CD4-positive, CD25-positive, alpha-beta regulatory T cell (primary cell): Measurements from ENCODE around the gene CST6. TPM values are rescaled to one million over a fixed set of nuclear protein-coding genes. Genes with fewer than 3 reads are reported as not detected.

ENCODE experiments used
- ATAC-seq, 2 donors: fragments of 150-1000 bp; cut with Tn5 transposase; one replicate each; pipeline ENCODE4 v1.10.0; 2021; ENCODE audit warnings: low read depth in 2 of 2, moderate number of reproducible peaks in 2 of 2, moderate library complexity in 1 of 2
- DNase-seq, 3 donors: peaks; one replicate each; pipeline versions ENCODE4 v3.0.0 to v3.0.0-alpha.2; 2012 to 2022; ENCODE audit warnings: mixed read lengths in 1 of 3
- H3K27ac ChIP-seq: one replicate; pipeline ENCODE4 v1.7.0; 2013; ENCODE audit warnings: mild to moderate bottlenecking, low read length; ENCODE audit not compliant: insufficient read depth, poor library complexity, severe bottlenecking
- H3K27me3 ChIP-seq: one replicate; pipeline ENCODE4 v1.7.0; 2013; ENCODE audit warnings: low read length; ENCODE audit not compliant: control insufficient read depth, insufficient read depth
- H3K36me3 ChIP-seq: one replicate; pipeline ENCODE4 v1.7.0; 2013; ENCODE audit warnings: mild to moderate bottlenecking, low read length, moderate library complexity; ENCODE audit not compliant: control insufficient read depth, insufficient read depth
- H3K4me1 ChIP-seq: 2 replicates; pipeline ENCODE4 v1.7.0; 2013; ENCODE audit warnings: mild to moderate bottlenecking, low read length; ENCODE audit not compliant: insufficient read depth, control insufficient read depth, poor library complexity, severe bottlenecking
- H3K4me3 ChIP-seq: one replicate; pipeline ENCODE4 v1.7.0; 2013; ENCODE audit warnings: low read depth, mild to moderate bottlenecking, low read length, moderate library complexity
- H3K9me3 ChIP-seq, 2 experiments: 1 replicate in 1 of 2; 2 replicates in 1 of 2; pipeline ENCODE4 v1.7.0; 2013; ENCODE audit warnings: low read length in 2 of 2, mild to moderate bottlenecking in 1 of 2, moderate library complexity in 1 of 2; ENCODE audit not compliant: control insufficient read depth in 2 of 2
- H3K27ac Mint-ChIP-seq, 3 donors: one replicate each; pipeline ENCODE4 v1.8.0; 2020 to 2022; ENCODE audit warnings: mild to moderate bottlenecking in 3 of 3, mixed read lengths in 3 of 3, moderate library complexity in 2 of 3
- H3K27me3 Mint-ChIP-seq: one replicate; pipeline ENCODE4 v1.8.0; 2022; ENCODE audit warnings: mild to moderate bottlenecking, mixed read lengths
- H3K36me3 Mint-ChIP-seq: one replicate; pipeline ENCODE4 v1.8.0; 2020; ENCODE audit warnings: mixed read lengths
- H3K4me1 Mint-ChIP-seq, 4 donors: one replicate each; pipeline ENCODE4 v1.8.0; 2020 to 2022; ENCODE audit warnings: mixed read lengths in 4 of 4, mild to moderate bottlenecking in 1 of 4
- H3K4me3 Mint-ChIP-seq, 4 donors: one replicate each; pipeline ENCODE4 v1.8.0; 2020 to 2022; ENCODE audit warnings: mild to moderate bottlenecking in 4 of 4, mixed read lengths in 4 of 4, moderate library complexity in 3 of 4
- H3K9me3 Mint-ChIP-seq, 7 donors: one replicate each; pipeline ENCODE4 v1.8.0; 2020 to 2022; ENCODE audit warnings: mixed read lengths in 7 of 7, mild to moderate bottlenecking in 3 of 7, moderate library complexity in 2 of 7
- polyA plus RNA-seq, 4 donors: library from polyadenylated mRNA; unstranded; fragments of 300-500 nt; fragmentation: Illumina TruSeq; gene quantifications; one replicate each; pipeline ENCODE4 v1.2.3, GENCODE V29; 2021
- total RNA-seq: library from RNA; stranded (reverse); gene quantifications from one replicate; pipeline ENCODE4 v1.2.3, GENCODE V29; 2022

Gene CST6
- total and polyA plus RNA-seq, 5 donors from 2014 or later, result not detected

- DNase-seq (no peak), ATAC-seq (no peak)
- no peaks in the 10 kb centered on the region for H3K4me1 ChIP-seq
- H3K9me3 Mint-ChIP-seq, result peaks cover 0 to 1% (median 0%) of the 10 kb centered on the region in 7 donors
- H3K4me1 Mint-ChIP-seq, result peaks cover 0 to 17% (median 10%) of the 10 kb centered on the region in 4 donors
- H3K27ac ChIP-seq, result no peak overlapping the region
- H3K9me3 ChIP-seq, result no peaks in the 10 kb centered on the region
- H3K27me3 ChIP-seq, result no peaks in the 10 kb centered on the region
- H3K27me3 Mint-ChIP-seq, result no peaks in the 10 kb centered on the region
- H3K36me3 Mint-ChIP-seq, result peaks cover 34% of the 10 kb centered on the region
- H3K27ac Mint-ChIP-seq, result no peak overlapping the region
- H3K4me3 ChIP-seq, result no peak overlapping the region
- H3K36me3 ChIP-seq, result peaks cover 40% of the 10 kb centered on the region
- no peak overlapping the region for H3K4me3 Mint-ChIP-seq
These were observed 38.2 kb upstream of the CST6 start for GRCh38 chr11:65973439-65974110.

- peaks cover 0 to 1% (median 0%) of the 10 kb centered on the region in 7 donors for H3K9me3 Mint-ChIP-seq
- no peaks in the 10 kb centered on the region for H3K9me3 ChIP-seq
- H3K27me3 Mint-ChIP-seq, result no peaks in the 10 kb centered on the region
- no peaks in the 10 kb centered on the region for H3K27me3 ChIP-seq
- peaks cover 26% of the 10 kb centered on the region for H3K36me3 ChIP-seq
- H3K4me1 ChIP-seq, result no peaks in the 10 kb centered on the region
- H3K4me3 Mint-ChIP-seq, result peak overlapping the region in 1 of 4 donors; percentile 29
- H3K4me3 ChIP-seq, result no peak overlapping the region
- H3K27ac ChIP-seq, result no peak overlapping the region
- H3K36me3 Mint-ChIP-seq, result peaks cover 36% of the 10 kb centered on the region
- peak overlapping the region in 1 of 3 donors; percentile 88 for H3K27ac Mint-ChIP-seq
- ATAC-seq, result no peak
- H3K4me1 Mint-ChIP-seq, result peaks cover 0 to 8% (median 4%) of the 10 kb centered on the region in 4 donors
- DNase-seq, result no peak
These were observed 36.0 kb upstream of the CST6 start for GRCh38 chr11:65975771-65976170.

GRCh38 chr11:65976216-65977176 is 35.3 kb upstream of the CST6 start:
- no peak for ATAC-seq
- Histone ChIP-seq H3K4me1 (no peaks in the 10 kb centered on the region), H3K27ac (no peak overlapping the region), H3K4me3 (no peak overlapping the region), H3K36me3 (peaks cover 26% of the 10 kb centered on the region), H3K27me3 (no peaks in the 10 kb centered on the region), H3K9me3 (no peaks in the 10 kb centered on the region)
- H3K4me1 Mint-ChIP-seq, result peaks cover 0 to 8% (median 4%) of the 10 kb centered on the region in 4 donors
- H3K9me3 Mint-ChIP-seq, result peaks cover 0 to 1% (median 0%) of the 10 kb centered on the region in 7 donors
- H3K27ac Mint-ChIP-seq, result peak overlapping the region in 2 of 3 donors; percentile 46 to 88
- DNase-seq, result no peak
- peaks cover 36% of the 10 kb centered on the region for H3K36me3 Mint-ChIP-seq
- H3K27me3 Mint-ChIP-seq, result no peaks in the 10 kb centered on the region
- H3K4me3 Mint-ChIP-seq, result peak overlapping the region in 2 of 4 donors; percentile 11 to 29

DNA sequence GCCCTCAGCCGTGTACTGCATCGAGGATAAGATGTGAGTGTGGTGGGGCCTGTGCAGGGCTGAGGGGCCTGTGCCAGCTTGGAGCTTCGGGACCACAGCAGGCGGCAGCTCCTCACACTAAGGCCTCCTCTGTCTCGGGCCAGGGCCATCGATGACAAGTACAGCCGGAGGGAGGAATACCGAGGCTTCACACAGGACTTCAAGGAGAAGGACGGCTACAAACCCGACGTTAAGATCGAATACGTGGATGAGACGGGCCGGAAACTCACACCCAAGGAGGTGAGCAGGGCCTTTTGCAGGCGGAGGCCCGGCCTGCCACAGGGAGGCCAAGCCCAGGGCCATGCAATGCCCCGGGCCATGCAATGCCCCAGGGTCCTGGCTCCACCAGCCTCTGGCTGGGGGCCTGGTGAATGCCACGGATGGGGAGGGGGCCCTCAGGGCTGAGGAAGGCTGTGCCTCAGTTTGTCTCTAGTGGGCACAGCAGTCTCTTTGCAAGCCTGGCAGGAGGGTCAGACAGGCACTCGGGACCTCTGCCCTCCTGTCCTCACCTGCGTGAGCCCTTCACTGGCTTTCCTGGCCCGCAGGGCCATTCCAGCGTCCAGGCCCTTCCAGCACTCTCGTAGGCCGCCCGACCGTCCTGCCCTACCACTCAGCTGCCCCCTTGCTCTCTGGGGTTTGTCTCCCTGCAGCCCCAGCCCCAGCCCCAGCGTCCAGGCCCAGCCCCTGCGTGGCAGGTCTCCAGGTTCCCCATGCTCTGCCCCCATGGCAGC is 34.0 kb upstream of the CST6 start:
- H3K36me3 ChIP-seq, result peaks cover 26% of the 10 kb centered on the region

DNA sequence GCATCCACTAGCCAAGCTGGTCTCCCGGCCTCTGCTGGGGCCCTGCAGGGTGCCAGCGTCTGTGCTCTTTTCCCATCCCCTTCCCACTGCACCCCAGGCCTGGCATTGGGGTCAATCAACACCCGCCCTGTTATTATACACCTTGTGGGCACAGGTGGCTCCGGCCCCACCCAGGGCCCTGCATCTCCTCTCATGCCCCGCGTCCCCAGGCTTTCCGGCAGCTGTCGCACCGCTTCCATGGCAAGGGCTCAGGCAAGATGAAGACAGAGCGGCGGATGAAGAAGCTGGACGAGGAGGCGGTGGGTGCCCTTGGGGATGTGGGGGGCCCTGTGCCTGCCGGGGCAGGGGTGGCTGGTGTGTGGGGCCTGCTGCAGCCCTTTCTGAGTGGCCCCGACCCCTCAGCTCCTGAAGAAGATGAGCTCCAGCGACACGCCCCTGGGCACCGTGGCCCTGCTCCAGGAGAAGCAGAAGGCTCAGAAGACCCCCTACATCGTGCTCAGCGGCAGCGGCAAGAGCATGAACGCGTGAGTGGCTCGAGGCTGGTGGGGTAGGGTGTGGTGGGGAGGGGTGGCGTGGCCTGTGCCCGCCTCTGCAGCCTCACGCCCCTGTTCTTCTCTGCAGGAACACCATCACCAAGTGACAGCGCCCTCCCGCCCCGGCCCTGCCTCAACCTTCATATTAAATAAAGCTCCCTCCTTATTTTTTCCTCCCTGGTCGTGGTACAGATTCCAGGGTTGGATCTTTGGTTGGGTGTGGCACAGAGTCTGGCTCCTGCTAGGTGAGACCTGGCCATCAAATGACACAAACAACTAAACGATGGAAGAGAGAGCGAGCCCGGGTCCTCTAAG is 33.2 kb upstream of the CST6 start:
- H3K4me3 ChIP-seq, result no peak overlapping the region
- no peaks in the 10 kb centered on the region for H3K4me1 ChIP-seq
- Mint-ChIP-seq H3K4me3 (no peak overlapping the region), H3K36me3 (peaks cover 22% of the 10 kb centered on the region), H3K27me3 (no peaks in the 10 kb centered on the region), H3K9me3 (peaks cover 0 to 1% (median 0%) of the 10 kb centered on the region in 7 donors), H3K27ac (peak overlapping the region in 1 of 3 donors; percentile 14), H3K4me1 (peaks cover 0 to 5% (median 0%) of the 10 kb centered on the region in 4 donors)
- no peak for DNase-seq
- H3K36me3 ChIP-seq, result peaks cover 26% of the 10 kb centered on the region
- no peaks in the 10 kb centered on the region for H3K9me3 ChIP-seq
- no peak for ATAC-seq
- H3K27me3 ChIP-seq, result no peaks in the 10 kb centered on the region
- no peak overlapping the region for H3K27ac ChIP-seq

More for the DNA sequence above, 34.0 kb upstream of the CST6 start:
- no peak overlapping the region for H3K4me3 ChIP-seq
- peaks cover 29% of the 10 kb centered on the region for H3K36me3 Mint-ChIP-seq
- no peaks in the 10 kb centered on the region for H3K27me3 ChIP-seq
- no peaks in the 10 kb centered on the region for H3K27me3 Mint-ChIP-seq
- peaks cover 0 to 1% (median 0%) of the 10 kb centered on the region in 7 donors for H3K9me3 Mint-ChIP-seq
- H3K4me1 Mint-ChIP-seq, result peaks cover 0 to 5% (median 2%) of the 10 kb centered on the region in 4 donors
- H3K4me1 ChIP-seq, result no peaks in the 10 kb centered on the region
- DNase-seq (no peak), ATAC-seq (no peak)
- no peak overlapping the region for H3K27ac ChIP-seq
- H3K27ac Mint-ChIP-seq, result no peak overlapping the region
- no peaks in the 10 kb centered on the region for H3K9me3 ChIP-seq
- no peak overlapping the region for H3K4me3 Mint-ChIP-seq

GRCh38 chr11:65979261-65979759 is 32.5 kb upstream of the CST6 start:
- Mint-ChIP-seq H3K27ac (no peak overlapping the region), H3K36me3 (peaks cover 20% of the 10 kb centered on the region), H3K4me3 (no peak overlapping the region), H3K9me3 (peaks cover 0 to 1% (median 0%) of the 10 kb centered on the region in 7 donors), H3K27me3 (no peaks in the 10 kb centered on the region), H3K4me1 (peaks cover 0 to 5% (median 0%) of the 10 kb centered on the region in 4 donors)
- no peak overlapping the region for H3K27ac ChIP-seq
- no peaks in the 10 kb centered on the region for H3K9me3 ChIP-seq
- no peak for DNase-seq
- no peaks in the 10 kb centered on the region for H3K27me3 ChIP-seq
- ATAC-seq, result no peak
- peaks cover 26% of the 10 kb centered on the region for H3K36me3 ChIP-seq
- no peak overlapping the region for H3K4me3 ChIP-seq
- no peaks in the 10 kb centered on the region for H3K4me1 ChIP-seq
